Thymus (tissue), 11 donors: ENCODE results near the gene SRM. TPM values are rescaled to one million over a fixed set of nuclear protein-coding genes. Genes with fewer than 3 reads are reported as not detected.

Experiments
- DNase-seq, 9 donors: peaks; one replicate each; pipeline ENCODE4 v3.0.0-alpha.2; 2013; ENCODE audit warnings: low spot score in 9 of 9, low read depth in 6 of 9, missing footprints in 1 of 9
- H3K27ac ChIP-seq, 2 donors: one replicate each; pipeline ENCODE4 v1.5.1; 2013; ENCODE audit warnings: control low read depth in 1 of 2, low read depth in 1 of 2, low read length in 1 of 2, mild to moderate bottlenecking in 1 of 2, moderate library complexity in 1 of 2
- H3K27me3 ChIP-seq, 2 donors: one replicate each; pipeline ENCODE4 v1.5.1; 2013; ENCODE audit warnings: low read length in 1 of 2; ENCODE audit not compliant: control insufficient read depth in 2 of 2, insufficient read depth in 1 of 2
- H3K36me3 ChIP-seq, 2 donors: one replicate each; pipeline ENCODE4 v1.5.1; 2013; ENCODE audit warnings: low read length in 1 of 2, mild to moderate bottlenecking in 1 of 2, moderate library complexity in 1 of 2; ENCODE audit not compliant: control insufficient read depth in 2 of 2, insufficient read depth in 2 of 2
- H3K4me1 ChIP-seq, 2 donors: one replicate each; pipeline ENCODE4 v1.5.1; 2013; ENCODE audit warnings: low read length in 2 of 2; ENCODE audit not compliant: control insufficient read depth in 2 of 2, insufficient read depth in 2 of 2
- H3K4me3 ChIP-seq, 2 donors: one replicate each; pipeline ENCODE4 v1.5.1; 2013; ENCODE audit warnings: low read length in 2 of 2, control low read depth in 1 of 2, mild to moderate bottlenecking in 1 of 2
- H3K9me3 ChIP-seq, 2 donors: one replicate each; pipeline ENCODE4 v1.5.1; 2013; ENCODE audit warnings: low read length in 1 of 2, mild to moderate bottlenecking in 1 of 2; ENCODE audit not compliant: control insufficient read depth in 2 of 2, insufficient read depth in 1 of 2
- WGBS: extraction: QIAGEN DNeasy Blood & Tissue Kit; methylation state at CpG from one replicate; pipeline ENCODE4 v1.1.7; 2013; 5-methylcytosine and 5-hydroxymethylcytosine counted together
- polyA plus RNA-seq: library from polyadenylated mRNA; stranded (reverse); fragments of 200-250 nt; gene quantifications from one replicate; pipeline ENCODE4 v1.2.3, GENCODE V29; 2013
- total RNA-seq: library from RNA; stranded (reverse); fragments of 120-200 nt; gene quantifications from one replicate; pipeline ENCODE4 v1.2.4, GENCODE V29; 2013
- donor health status: healthy.

SRM gene
- total and polyA plus RNA-seq, 2 donors = 13.1 to 62.9 TPM

DNA sequence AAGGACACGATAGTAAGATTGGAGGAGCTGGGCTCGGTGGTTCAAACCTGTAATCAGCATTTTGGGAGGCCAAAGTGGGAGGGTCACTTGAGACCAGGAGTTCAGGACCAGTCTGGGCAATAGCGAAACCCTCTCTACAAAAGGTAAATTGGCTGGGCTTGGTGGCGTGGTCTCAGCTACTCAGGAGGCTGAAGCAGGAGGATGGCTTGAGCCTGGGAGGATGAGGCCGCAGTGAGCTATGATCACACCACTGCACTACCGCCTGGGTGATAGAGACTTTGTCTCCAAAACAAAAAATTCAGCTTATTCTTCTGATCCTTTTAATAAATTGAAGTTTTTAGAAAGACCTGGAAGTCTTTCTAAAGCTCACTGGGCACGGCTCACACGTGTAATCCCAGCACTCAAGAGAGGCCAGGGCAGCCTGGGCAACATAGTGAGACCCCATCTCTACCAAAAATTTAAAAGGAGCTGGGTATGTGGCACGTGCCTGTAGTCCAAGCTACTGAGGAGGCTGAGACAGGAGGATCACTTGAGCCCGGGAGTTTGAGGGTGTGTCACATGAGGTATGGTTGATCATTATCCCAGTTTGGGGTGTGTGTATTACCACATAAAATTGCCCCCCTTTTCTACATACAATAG, 28.1 kb downstream of the SRM start:
- Histone ChIP-seq H3K27ac (no peak overlapping the region), H3K27me3 (no peaks in the 10 kb centered on the region), H3K9me3 (no peaks in the 10 kb centered on the region), H3K36me3 (peaks cover 12 to 17% of the 10 kb centered on the region in 2 donors), H3K4me3 (no peak overlapping the region), H3K4me1 (no peaks in the 10 kb centered on the region)
- DNase-seq = no peak
- WGBS = 96% methylated on average over 10 of the region's 10 CpGs

DNA sequence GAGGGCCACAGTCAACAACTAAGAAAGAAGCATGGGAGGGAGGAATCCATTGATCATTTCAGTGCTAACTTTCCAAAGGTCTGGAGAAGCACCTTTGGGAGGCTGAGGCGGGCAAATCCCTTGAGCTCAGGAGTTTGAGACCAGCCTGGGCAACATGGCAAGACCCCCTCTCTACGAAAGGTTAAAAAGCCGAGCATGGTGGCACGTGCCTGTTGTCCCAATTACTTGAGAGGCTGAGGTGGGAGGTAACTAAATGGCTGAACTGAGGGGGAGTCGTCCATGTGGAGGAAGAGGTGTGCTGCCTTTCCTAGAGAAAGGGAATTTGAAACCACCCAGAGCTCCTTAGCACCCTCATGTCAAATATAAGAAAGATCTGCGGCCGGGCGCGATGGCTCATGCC, 29.0 kb downstream of the SRM start:
- no peak overlapping the region for H3K4me3 ChIP-seq
- H3K27ac ChIP-seq = no peak overlapping the region
- no peaks in the 10 kb centered on the region for H3K9me3 ChIP-seq
- no peaks in the 10 kb centered on the region for H3K4me1 ChIP-seq
- no peaks in the 10 kb centered on the region for H3K27me3 ChIP-seq
- peaks cover 15 to 25% of the 10 kb centered on the region in 2 donors for H3K36me3 ChIP-seq
- 96% methylated on average over 9 of the region's 9 CpGs for WGBS
- DNase-seq = no peak

DNA sequence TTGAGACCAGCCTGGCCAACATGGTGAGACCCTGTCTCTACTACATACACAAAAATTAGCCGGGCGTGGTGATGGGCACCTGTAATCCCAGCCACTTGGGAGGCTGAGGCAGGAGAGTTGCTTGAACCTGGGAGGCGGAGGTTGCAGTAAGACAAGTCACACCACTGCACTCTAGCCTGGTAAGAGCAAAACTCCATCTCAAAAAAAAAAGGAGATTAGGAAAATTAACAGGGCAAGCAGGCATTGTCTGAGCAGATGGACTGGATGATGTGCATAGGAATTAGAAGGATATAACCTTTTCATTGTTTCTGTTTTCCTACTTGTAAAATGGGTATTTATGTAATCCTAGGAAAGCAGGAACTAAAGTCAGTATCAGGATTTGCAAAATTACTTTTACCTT, 31.8 kb downstream of the SRM start:
- Histone ChIP-seq H3K4me3 (no peak overlapping the region), H3K4me1 (no peaks in the 10 kb centered on the region), H3K27ac (no peak overlapping the region), H3K9me3 (no peaks in the 10 kb centered on the region), H3K36me3 (peaks cover 23 to 45% of the 10 kb centered on the region in 2 donors), H3K27me3 (no peaks in the 10 kb centered on the region)
- 97% methylated on average over 3 of the region's 3 CpGs for WGBS
- DNase-seq = no peak

DNA sequence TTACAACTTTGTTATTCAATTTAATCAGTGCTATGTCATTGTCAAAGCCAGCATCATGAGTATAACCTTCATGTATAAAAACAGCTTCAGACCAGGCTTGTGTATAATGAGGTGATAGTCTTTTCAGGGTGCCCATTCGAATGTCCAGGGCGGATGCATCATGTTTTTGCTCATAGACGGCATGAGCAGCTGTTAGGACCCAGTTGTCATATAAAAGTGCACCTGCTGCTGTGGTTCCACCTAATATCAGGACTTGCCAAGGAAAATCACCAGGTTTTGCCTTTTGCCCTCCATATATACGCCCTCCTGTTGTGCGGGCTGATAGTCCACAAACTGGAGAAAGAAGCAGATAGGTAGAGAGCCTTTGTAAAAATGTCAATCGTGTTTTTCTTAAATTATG, 32.5 kb downstream of the SRM start:
- no peaks in the 10 kb centered on the region for H3K27me3 ChIP-seq
- no peak overlapping the region for H3K4me3 ChIP-seq
- H3K36me3 ChIP-seq = peaks cover 25 to 49% of the 10 kb centered on the region in 2 donors
- no peaks in the 10 kb centered on the region for H3K4me1 ChIP-seq
- 81% methylated on average over 6 of the region's 6 CpGs for WGBS
- H3K27ac ChIP-seq = no peak overlapping the region
- no peak for DNase-seq
- H3K9me3 ChIP-seq = no peaks in the 10 kb centered on the region

DNA sequence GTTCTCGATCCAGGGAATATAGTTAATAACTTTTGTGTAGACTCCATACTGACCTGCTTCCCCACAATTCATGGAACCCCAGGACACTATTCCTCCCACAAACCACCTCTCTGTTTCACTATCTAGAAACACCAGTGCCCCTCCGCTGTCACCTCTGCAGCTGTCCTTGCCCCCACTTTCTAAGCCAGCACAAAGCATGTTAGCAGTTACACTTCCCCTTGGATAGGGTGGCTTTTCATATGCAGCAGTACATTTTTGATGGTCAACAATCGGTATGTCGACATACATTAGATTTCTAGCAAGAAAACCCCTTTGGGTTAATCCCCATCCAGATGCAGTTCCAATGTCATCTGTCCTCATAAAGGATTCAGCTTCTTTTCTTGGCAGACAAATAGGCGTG, 32.9 kb downstream of the SRM start:
- no peaks in the 10 kb centered on the region for H3K27me3 ChIP-seq
- no peak overlapping the region for H3K27ac ChIP-seq
- peaks cover 29 to 53% of the 10 kb centered on the region in 2 donors for H3K36me3 ChIP-seq
- H3K9me3 ChIP-seq = no peaks in the 10 kb centered on the region
- H3K4me1 ChIP-seq = no peaks in the 10 kb centered on the region
- no peak overlapping the region for H3K4me3 ChIP-seq
- WGBS = 98% methylated on average over 5 of the region's 5 CpGs
- DNase-seq = no peak

DNA sequence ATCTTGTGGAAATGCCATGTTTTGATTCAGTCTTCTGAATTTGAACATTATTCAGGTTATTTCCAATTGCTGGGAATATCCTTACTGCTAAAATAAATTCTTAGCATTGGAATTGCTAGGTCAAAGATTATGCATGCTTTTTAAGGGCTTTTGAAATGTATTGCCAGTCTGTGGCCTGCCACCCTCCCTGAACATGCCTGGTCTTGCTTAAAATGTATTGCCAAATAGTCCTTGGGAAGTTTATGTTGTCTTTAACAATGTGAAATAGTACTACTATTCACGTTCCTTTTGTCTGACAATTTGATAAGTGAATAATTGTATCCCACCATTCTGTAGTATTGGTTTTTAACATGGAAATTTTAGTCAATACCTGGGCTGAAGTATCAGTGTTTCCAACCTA, 33.8 kb downstream of the SRM start:
- WGBS = 95% methylated on average over 1 of the region's 1 CpG
- no peaks in the 10 kb centered on the region for H3K27me3 ChIP-seq
- H3K36me3 ChIP-seq = peaks cover 36 to 62% of the 10 kb centered on the region in 2 donors
- no peak overlapping the region for H3K27ac ChIP-seq
- H3K9me3 ChIP-seq = no peaks in the 10 kb centered on the region
- no peak overlapping the region for H3K4me3 ChIP-seq
- DNase-seq = no peak
- H3K4me1 ChIP-seq = no peaks in the 10 kb centered on the region

DNA sequence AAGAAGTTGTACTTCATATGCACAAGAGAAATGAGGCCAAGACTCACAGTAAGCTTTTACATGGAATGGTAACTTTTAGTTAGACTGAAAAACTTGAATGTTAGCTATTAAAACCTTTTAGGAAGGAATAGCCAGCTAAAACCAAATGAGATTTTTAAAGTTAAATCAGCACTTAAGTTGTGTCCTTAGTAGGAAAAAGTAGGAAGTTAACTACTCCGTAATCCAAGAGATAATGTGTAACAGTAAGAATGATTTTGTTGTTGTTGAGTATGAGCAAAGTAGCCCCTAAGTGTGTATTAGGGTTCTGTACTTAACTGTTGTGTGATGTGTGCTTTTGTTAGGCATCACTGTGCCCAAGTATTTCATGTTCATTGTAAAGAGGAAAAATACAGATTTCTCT, 34.2 kb downstream of the SRM start:
- Histone ChIP-seq H3K36me3 (peaks cover 35 to 65% of the 10 kb centered on the region in 2 donors), H3K4me3 (no peak overlapping the region), H3K9me3 (no peaks in the 10 kb centered on the region), H3K27ac (no peak overlapping the region), H3K27me3 (no peaks in the 10 kb centered on the region), H3K4me1 (no peaks in the 10 kb centered on the region)
- WGBS = 98% methylated on average over 1 of the region's 1 CpG
- DNase-seq = no peak

DNA sequence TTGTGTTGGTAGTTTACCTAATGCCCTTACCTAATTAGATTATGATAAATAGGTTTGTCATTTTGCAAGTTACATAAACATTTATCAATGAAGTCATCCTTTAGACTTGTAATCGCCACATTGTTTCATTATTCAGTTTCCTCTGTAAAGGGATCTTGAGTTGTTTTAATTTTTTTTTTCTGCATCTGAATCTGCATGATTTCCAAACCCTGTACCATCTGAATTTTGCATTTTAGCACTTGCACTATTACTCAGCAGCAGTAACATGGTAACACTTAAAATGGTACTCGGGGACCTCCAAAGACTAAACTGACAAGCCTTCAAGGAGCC, 35.0 kb downstream of the SRM start:
- H3K27ac ChIP-seq = no peak overlapping the region
- H3K4me3 ChIP-seq = no peak overlapping the region
- no peaks in the 10 kb centered on the region for H3K4me1 ChIP-seq
- no peak for DNase-seq
- H3K36me3 ChIP-seq = peaks cover 41 to 68% of the 10 kb centered on the region in 2 donors
- H3K27me3 ChIP-seq = no peaks in the 10 kb centered on the region
- no peaks in the 10 kb centered on the region for H3K9me3 ChIP-seq
- WGBS = 96% methylated on average over 2 of the region's 2 CpGs

DNA sequence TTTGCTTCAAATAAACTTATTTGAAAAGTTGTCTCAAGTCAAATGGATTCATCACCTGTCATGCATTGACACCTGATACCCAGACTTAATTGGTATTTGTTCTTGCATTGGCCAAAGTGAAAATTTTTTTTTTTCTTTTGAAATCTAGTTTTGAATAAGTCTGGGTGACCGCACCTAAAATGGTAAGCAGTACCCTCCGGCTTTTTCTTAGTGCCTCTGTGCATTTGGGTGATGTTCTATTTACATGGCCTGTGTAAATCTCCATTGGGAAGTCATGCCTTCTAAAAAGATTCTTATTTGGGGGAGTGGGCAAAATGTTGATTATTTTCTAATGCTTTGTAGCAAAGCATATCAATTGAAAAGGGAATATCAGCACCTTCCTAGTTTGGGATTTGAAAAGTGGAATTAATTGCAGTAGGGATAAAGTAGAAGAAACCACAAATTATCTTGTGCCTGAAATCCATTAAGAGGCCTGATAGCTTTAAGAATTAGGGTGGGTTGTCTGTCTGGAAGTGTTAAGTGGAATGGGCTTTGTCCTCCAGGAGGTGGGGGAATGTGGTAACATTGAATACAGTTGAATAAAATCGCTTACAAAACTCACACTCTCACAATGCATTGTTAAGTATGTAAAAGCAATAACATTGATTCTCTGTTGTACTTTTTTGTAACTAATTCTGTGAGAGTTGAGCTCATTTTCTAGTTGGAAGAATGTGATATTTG, 35.5 kb downstream of the SRM start:
- no peak overlapping the region for H3K27ac ChIP-seq
- DNase-seq = no peak
- no peaks in the 10 kb centered on the region for H3K9me3 ChIP-seq
- H3K36me3 ChIP-seq = peaks cover 47 to 71% of the 10 kb centered on the region in 2 donors
- H3K4me1 ChIP-seq = no peaks in the 10 kb centered on the region
- no peaks in the 10 kb centered on the region for H3K27me3 ChIP-seq
- no peak overlapping the region for H3K4me3 ChIP-seq
- WGBS = 94% methylated on average over 3 of the region's 3 CpGs
